Spinal cord (tissue), 10 donors: ENCODE measurements around the gene ZNF598. TPM values are rescaled to one million over a fixed set of nuclear protein-coding genes. Genes with fewer than 3 reads are reported as not detected.
A peak's percentile ranks its signal among the peaks of the same experiment; 100 is the strongest.

Experiments
- DNase-seq, 6 donors: peaks; one replicate each; pipeline versions ENCODE4 v3.0.0 to v3.0.0-alpha.2; 2013 to 2015; ENCODE audit warnings: low spot score in 6 of 6, low read depth in 4 of 6
- H3K27ac ChIP-seq: one replicate; pipeline ENCODE4 v1.5.1; 2013; ENCODE audit warnings: low read depth, low read length, control low read depth
- H3K27me3 ChIP-seq: one replicate; pipeline ENCODE4 v1.6.1; 2013; ENCODE audit warnings: low read length; ENCODE audit not compliant: control insufficient read depth, insufficient read depth
- H3K36me3 ChIP-seq: one replicate; pipeline ENCODE4 v1.6.1; 2013; ENCODE audit warnings: low read length; ENCODE audit not compliant: control insufficient read depth, insufficient read depth
- H3K4me1 ChIP-seq: one replicate; pipeline ENCODE4 v1.6.1; 2013; ENCODE audit warnings: low read length; ENCODE audit not compliant: control insufficient read depth, insufficient read depth
- H3K4me3 ChIP-seq: one replicate; pipeline ENCODE4 v1.5.1; 2013; ENCODE audit warnings: low read depth, low read length, control low read depth
- H3K9me3 ChIP-seq: one replicate; pipeline ENCODE4 v1.6.1; 2013; ENCODE audit warnings: low read length; ENCODE audit not compliant: control insufficient read depth, insufficient read depth
- WGBS: methylation state at CpG from one replicate; pipeline ENCODE4 v1.1.5; 2013; ENCODE audit warnings: missing lambda C conversion rate; ENCODE audit not compliant: insufficient coverage; 5-methylcytosine and 5-hydroxymethylcytosine counted together
- polyA plus RNA-seq, 2 donors: library from polyadenylated mRNA; unstranded; fragments of 120-200 nt; gene quantifications; one replicate each; pipeline ENCODE4 v1.2.1, GENCODE V29; 2013; ENCODE audit not compliant: insufficient read length in 2 of 2
- total RNA-seq, 2 donors: library from RNA; depleted of rRNA in 1 of 2; stranded (reverse); fragments of 120-200 nt in 1 of 2; fragments of >200 nt in 1 of 2; gene quantifications; one replicate each; pipeline versions ENCODE4 v1.2.3 to v1.2.4, GENCODE V29; 2013 to 2014
- donor health status: healthy.

ZNF598 gene
- total and polyA plus RNA-seq, 4 donors: 5.4 to 31.7 (median 18.5) TPM

- H3K27me3 ChIP-seq: no peaks in the 10 kb centered on the region
- peaks cover 92% of the 10 kb centered on the region for H3K36me3 ChIP-seq
- H3K4me3 ChIP-seq: no peak overlapping the region
- H3K27ac ChIP-seq: no peak overlapping the region
- no peak for DNase-seq
- WGBS: 83% methylated on average over 20 of the region's 20 CpGs
- no peaks in the 10 kb centered on the region for H3K9me3 ChIP-seq
- peaks cover 64% of the 10 kb centered on the region for H3K4me1 ChIP-seq
Observed at GRCh38 chr16:2040787-2041522, 31.3 kb upstream of the ZNF598 start.

- H3K36me3 ChIP-seq: peaks cover 96% of the 10 kb centered on the region
- no peaks in the 10 kb centered on the region for H3K27me3 ChIP-seq
- no peak overlapping the region for H3K4me3 ChIP-seq
- 88% methylated on average over 23 of the region's 24 CpGs for WGBS
- no peak for DNase-seq
- H3K27ac ChIP-seq: peak overlapping the region; percentile 33
- no peaks in the 10 kb centered on the region for H3K9me3 ChIP-seq
- H3K4me1 ChIP-seq: peaks cover 72% of the 10 kb centered on the region
Observed at GRCh38 chr16:2040041-2040786, 30.6 kb upstream of the ZNF598 start.

- 65% methylated on average over 28 of the region's 29 CpGs for WGBS
- H3K27me3 ChIP-seq: no peaks in the 10 kb centered on the region
- no peak overlapping the region for H3K4me3 ChIP-seq
- peaks cover 77% of the 10 kb centered on the region for H3K4me1 ChIP-seq
- no peak for DNase-seq
- H3K36me3 ChIP-seq: peaks cover 97% of the 10 kb centered on the region
- no peaks in the 10 kb centered on the region for H3K9me3 ChIP-seq
- H3K27ac ChIP-seq: peak overlapping the region; percentile 57
Observed at GRCh38 chr16:2039274-2040031, 29.8 kb upstream of the ZNF598 start.

- Histone ChIP-seq H3K4me3 (no peak overlapping the region), H3K36me3 (peaks cover 94% of the 10 kb centered on the region), H3K27ac (peak overlapping the region; percentile 57), H3K4me1 (peaks cover 79% of the 10 kb centered on the region), H3K27me3 (no peaks in the 10 kb centered on the region), H3K9me3 (no peaks in the 10 kb centered on the region)
- no peak for DNase-seq
- WGBS: 63% methylated on average over 25 of the region's 41 CpGs
Observed at GRCh38 chr16:2038382-2039231, 29.0 kb upstream of the ZNF598 start.

GRCh38 chr16:2037647-2038381 lies 28.2 kb upstream of the ZNF598 start:
- Histone ChIP-seq H3K4me3 (no peak overlapping the region), H3K27me3 (no peaks in the 10 kb centered on the region), H3K36me3 (peaks cover 95% of the 10 kb centered on the region), H3K9me3 (no peaks in the 10 kb centered on the region), H3K4me1 (peaks cover 80% of the 10 kb centered on the region), H3K27ac (peak overlapping the region; percentile 83)
- DNase-seq: no peak
- WGBS: 75% methylated on average over 18 of the region's 29 CpGs

GRCh38 chr16:2037115-2037514 lies 27.5 kb upstream of the ZNF598 start:
- H3K4me1 ChIP-seq: peaks cover 84% of the 10 kb centered on the region
- H3K27ac ChIP-seq: no peak overlapping the region
- no peak for DNase-seq
- no peaks in the 10 kb centered on the region for H3K27me3 ChIP-seq
- H3K36me3 ChIP-seq: peaks cover 97% of the 10 kb centered on the region
- WGBS: 80% methylated on average over 12 of the region's 15 CpGs
- H3K4me3 ChIP-seq: no peak overlapping the region
- no peaks in the 10 kb centered on the region for H3K9me3 ChIP-seq

- Histone ChIP-seq H3K27ac (peak overlapping the region; percentile 79), H3K4me1 (peaks cover 85% of the 10 kb centered on the region), H3K4me3 (no peak overlapping the region), H3K27me3 (no peaks in the 10 kb centered on the region), H3K9me3 (no peaks in the 10 kb centered on the region), H3K36me3 (peaks cover 94% of the 10 kb centered on the region)
- no peak for DNase-seq
- 88% methylated on average over 45 of the region's 47 CpGs for WGBS
Observed at GRCh38 chr16:2036200-2036966, 26.8 kb upstream of the ZNF598 start.

- peak overlapping the region; percentile 79 for H3K27ac ChIP-seq
- no peaks in the 10 kb centered on the region for H3K9me3 ChIP-seq
- peak in 1 of 6 donors; percentile 67 for DNase-seq
- WGBS: 51% methylated on average over 34 of the region's 34 CpGs
- H3K4me1 ChIP-seq: peaks cover 83% of the 10 kb centered on the region
- no peaks in the 10 kb centered on the region for H3K27me3 ChIP-seq
- H3K36me3 ChIP-seq: peaks cover 94% of the 10 kb centered on the region
- H3K4me3 ChIP-seq: no peak overlapping the region
Observed at GRCh38 chr16:2035431-2036199, 26.0 kb upstream of the ZNF598 start.
